NB4 (cell line): ENCODE results near the gene ZNF599.
A peak's percentile ranks its signal among the peaks of the same experiment; 100 is the strongest.

Source experiments
- DNase-seq: peaks from one replicate; pipeline ENCODE4 v3.0.0; 2010; ENCODE audit warnings: low read depth
- H3K4me3 ChIP-seq: one replicate; pipeline ENCODE4 v1.5.1; 2011; ENCODE audit warnings: mild to moderate bottlenecking, low read depth, low read length, moderate library complexity
- MAX ChIP-seq: IDR thresholded peaks from 2 replicates; pipeline ENCODE4 v1.6.1; 2011; ENCODE audit warnings: low read depth, low read length
- MYC ChIP-seq: IDR thresholded peaks from 2 replicates; pipeline ENCODE4 v1.6.1; 2011; ENCODE audit warnings: low read depth, low read length
- POLR2A ChIP-seq: IDR thresholded peaks from 2 replicates; pipeline ENCODE4 v1.6.1; 2011; ENCODE audit warnings: mild to moderate bottlenecking; ENCODE audit not compliant: insufficient read length; ENCODE audit errors: extremely low read depth
- TF ChIP-seq, protein P1 (sequence below): IDR thresholded peaks from one replicate; pipeline ENCODE4 v1.5.1; 2012; ENCODE audit warnings: low read depth, low read length

ZNF599 gene

GRCh38 chr19:34733746-34734536 lies 39.1 kb downstream of the ZNF599 start, which contains the start of gene ZNF181:
TSS of gene ZNF181 (plus strand) at chr19:34734243. CDS start at chr19:34735038, 795 bp downstream.
- TF ChIP-seq, protein P1, sequence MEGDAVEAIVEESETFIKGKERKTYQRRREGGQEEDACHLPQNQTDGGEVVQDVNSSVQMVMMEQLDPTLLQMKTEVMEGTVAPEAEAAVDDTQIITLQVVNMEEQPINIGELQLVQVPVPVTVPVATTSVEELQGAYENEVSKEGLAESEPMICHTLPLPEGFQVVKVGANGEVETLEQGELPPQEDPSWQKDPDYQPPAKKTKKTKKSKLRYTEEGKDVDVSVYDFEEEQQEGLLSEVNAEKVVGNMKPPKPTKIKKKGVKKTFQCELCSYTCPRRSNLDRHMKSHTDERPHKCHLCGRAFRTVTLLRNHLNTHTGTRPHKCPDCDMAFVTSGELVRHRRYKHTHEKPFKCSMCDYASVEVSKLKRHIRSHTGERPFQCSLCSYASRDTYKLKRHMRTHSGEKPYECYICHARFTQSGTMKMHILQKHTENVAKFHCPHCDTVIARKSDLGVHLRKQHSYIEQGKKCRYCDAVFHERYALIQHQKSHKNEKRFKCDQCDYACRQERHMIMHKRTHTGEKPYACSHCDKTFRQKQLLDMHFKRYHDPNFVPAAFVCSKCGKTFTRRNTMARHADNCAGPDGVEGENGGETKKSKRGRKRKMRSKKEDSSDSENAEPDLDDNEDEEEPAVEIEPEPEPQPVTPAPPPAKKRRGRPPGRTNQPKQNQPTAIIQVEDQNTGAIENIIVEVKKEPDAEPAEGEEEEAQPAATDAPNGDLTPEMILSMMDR: no peak
- TF ChIP-seq MAX (peak; percentile 76), POLR2A (peak; percentile 35), MYC (peak; percentile 86)
- peak; percentile 90 for DNase-seq
- H3K4me3 ChIP-seq: peak within 1 kb of the TSS; percentile 77

- H3K4me3 ChIP-seq: peak overlapping the region; percentile 77
- peak; percentile 83 for DNase-seq
- TF ChIP-seq, protein P1: no peak
- TF ChIP-seq MAX (peak; percentile 87), POLR2A (peak; percentile 5), MYC (peak; percentile 75; the same call in 1 of the 2 replicates)
These were observed 39.7 kb downstream of the ZNF599 start for GRCh38 chr19:34733266-34733745.

DNA sequence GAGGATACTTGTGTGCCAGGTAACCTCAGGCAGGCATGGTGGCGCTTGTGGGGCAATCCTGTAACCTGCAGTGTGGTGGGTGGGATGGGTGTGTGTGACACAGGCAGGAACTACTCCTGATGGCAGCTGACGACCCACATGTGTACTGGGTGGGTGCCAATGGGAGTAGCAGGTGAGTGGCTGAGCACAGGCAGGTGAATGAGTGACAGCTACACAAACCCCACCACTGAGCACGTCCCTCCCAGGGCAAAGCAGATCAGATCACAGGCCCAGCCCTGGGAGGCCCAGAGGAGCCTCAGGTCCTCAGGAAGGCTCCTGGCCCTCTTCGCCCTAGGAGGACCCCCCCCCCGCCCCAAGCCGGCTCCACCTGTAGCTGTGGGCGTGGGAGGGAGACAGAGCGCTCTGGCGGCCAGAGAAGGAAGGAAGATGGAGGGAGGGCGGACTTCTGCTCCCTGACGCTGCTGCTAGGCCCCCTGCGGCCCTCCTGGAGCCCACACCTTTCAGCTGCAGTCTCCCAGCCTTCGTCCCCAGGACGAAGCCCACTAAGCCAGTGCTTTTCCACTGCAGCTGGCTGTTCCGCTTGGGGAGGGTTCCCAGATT lies 40.3 kb downstream of the ZNF599 start:
- TF ChIP-seq POLR2A (no peak), MAX (no peak), MYC (no peak)
- TF ChIP-seq, protein P1: no peak
- peak; percentile 8 for DNase-seq
- H3K4me3 ChIP-seq: peak overlapping the region; percentile 77

DNA sequence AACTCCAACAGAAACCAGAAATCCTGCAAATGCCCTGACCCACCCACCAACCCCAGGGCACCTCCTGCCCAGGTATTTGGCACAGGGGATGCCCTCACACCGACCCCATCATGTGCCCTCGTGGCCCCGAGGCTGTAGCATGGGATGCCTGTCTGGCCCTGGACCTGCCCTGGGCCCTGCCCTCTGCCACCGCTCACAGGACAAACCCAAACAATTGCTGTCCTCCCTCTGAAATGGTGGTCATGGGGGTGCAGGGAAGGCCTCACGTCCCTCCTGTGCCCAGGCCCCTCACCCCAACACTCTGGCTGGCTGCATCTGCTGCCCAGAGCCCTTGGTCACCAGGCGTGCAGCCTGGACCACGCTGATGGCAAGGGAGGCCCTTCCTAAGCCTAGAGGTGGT lies 41.1 kb downstream of the ZNF599 start:
- H3K4me3 ChIP-seq: no peak overlapping the region
- TF ChIP-seq MAX (no peak), POLR2A (no peak), MYC (no peak)
- TF ChIP-seq, protein P1: no peak
- no peak for DNase-seq

- H3K4me3 ChIP-seq: no peak overlapping the region
- DNase-seq: no peak
- TF ChIP-seq MAX (no peak), POLR2A (no peak), MYC (no peak)
- TF ChIP-seq, protein P1: no peak
These were observed 41.8 kb downstream of the ZNF599 start for GRCh38 chr19:34731019-34731829.
